CMK (cell line): ENCODE measurements around the gene FETUB.

Source experiments
- DNase-seq: peaks from one replicate; pipeline ENCODE4 v3.0.0-alpha.2; 2010; ENCODE audit warnings: low read depth

FETUB gene

GRCh38 chr3:186639778-186640472, at the start of gene FETUB:
FETUB (plus strand) TSS chr3:186640399; CDS start chr3:186640461, 62 bp downstream.
- no peak for DNase-seq

GRCh38 chr3:186590580-186591295, 49.5 kb upstream of the FETUB start:
- DNase-seq, result no peak

GRCh38 chr3:186592682-186593081, 47.5 kb upstream of the FETUB start:
- DNase-seq, result no peak

- no peak for DNase-seq
Measured at GRCh38 chr3:186593862-186594261, 46.3 kb upstream of the FETUB start.

- DNase-seq, result no peak
Measured at GRCh38 chr3:186594591-186595113, 45.5 kb upstream of the FETUB start.

- no peak for DNase-seq
Measured at GRCh38 chr3:186596568-186597287, 43.5 kb upstream of the FETUB start.

GRCh38 chr3:186598108-186598784, 42.0 kb upstream of the FETUB start:
- no peak for DNase-seq

GRCh38 chr3:186598794-186599141, 41.4 kb upstream of the FETUB start:
- DNase-seq, result no peak

GRCh38 chr3:186599142-186599784, 40.9 kb upstream of the FETUB start:
- no peak for DNase-seq

- DNase-seq, result no peak
Measured at GRCh38 chr3:186599785-186600166, 40.4 kb upstream of the FETUB start.

GRCh38 chr3:186600896-186601295, 39.3 kb upstream of the FETUB start:
- DNase-seq, result no peak

GRCh38 chr3:186603159-186603558, 37.0 kb upstream of the FETUB start:
- no peak for DNase-seq

- no peak for DNase-seq
Measured at GRCh38 chr3:186605078-186605477, 35.1 kb upstream of the FETUB start.

- no peak for DNase-seq
Measured at GRCh38 chr3:186605561-186606545, 34.3 kb upstream of the FETUB start.

- DNase-seq, result no peak
Measured at GRCh38 chr3:186608624-186609215, 31.5 kb upstream of the FETUB start.

GRCh38 chr3:186609247-186609868, 30.8 kb upstream of the FETUB start:
- DNase-seq, result no peak

- no peak for DNase-seq
Measured at GRCh38 chr3:186612065-186612464, 28.1 kb upstream of the FETUB start.

- DNase-seq, result no peak
Measured at GRCh38 chr3:186612721-186613636, 27.2 kb upstream of the FETUB start, which contains the start of gene AHSG. AHSG (plus strand) TSS chr3:186613060; CDS start chr3:186613142, 82 bp downstream.
